NCI-H1436 treated with DMSO at 0.1 percent for 48 hours (cell line): ENCODE data around the gene NTSR1.

Experiments
- DNase-seq: peaks from one replicate; lab custom pipeline; 2025; lab: John Stamatoyannopoulos, UW

Gene NTSR1

GRCh38 chr20:62726716-62727583, 18.3 kb downstream of the NTSR1 start:
- DNase-seq = no peak

- DNase-seq = no peak
These were observed 19.0 kb downstream of the NTSR1 start for GRCh38 chr20:62727584-62728027.

- no peak for DNase-seq
These were observed 19.6 kb downstream of the NTSR1 start for GRCh38 chr20:62728028-62728780.

GRCh38 chr20:62728781-62729300, 20.2 kb downstream of the NTSR1 start:
- DNase-seq = no peak

GRCh38 chr20:62730481-62730880, 21.8 kb downstream of the NTSR1 start:
- DNase-seq = no peak

- no peak for DNase-seq
These were observed 23.6 kb downstream of the NTSR1 start for GRCh38 chr20:62732031-62732760.

GRCh38 chr20:62732842-62733525, 24.3 kb downstream of the NTSR1 start:
- no peak for DNase-seq

- DNase-seq = no peak
These were observed 24.8 kb downstream of the NTSR1 start for GRCh38 chr20:62733526-62733842.

- DNase-seq = no peak
These were observed 25.3 kb downstream of the NTSR1 start for GRCh38 chr20:62733891-62734290.

- no peak for DNase-seq
These were observed 25.7 kb downstream of the NTSR1 start for GRCh38 chr20:62734326-62734725.

GRCh38 chr20:62734881-62735280, 26.2 kb downstream of the NTSR1 start:
- no peak for DNase-seq

- DNase-seq = no peak
These were observed 26.7 kb downstream of the NTSR1 start for GRCh38 chr20:62735331-62735821.

GRCh38 chr20:62736026-62736406, 27.4 kb downstream of the NTSR1 start:
- no peak for DNase-seq

GRCh38 chr20:62736407-62737071, 27.9 kb downstream of the NTSR1 start:
- DNase-seq = no peak

GRCh38 chr20:62737271-62737811, 28.7 kb downstream of the NTSR1 start:
- no peak for DNase-seq

- no peak for DNase-seq
These were observed 29.6 kb downstream of the NTSR1 start for GRCh38 chr20:62738025-62738881.

- DNase-seq = no peak
These were observed 30.4 kb downstream of the NTSR1 start for GRCh38 chr20:62739067-62739466.

- no peak for DNase-seq
These were observed 31.1 kb downstream of the NTSR1 start for GRCh38 chr20:62739581-62740285.
